ENCODE measurements around the gene OSTF1. TPM values are rescaled to one million over a fixed set of nuclear protein-coding genes. Genes with fewer than 3 reads are reported as not detected.

Gene OSTF1
- total RNA-seq, 2 experiments from 2014 or later: 37.3 to 58.1 TPM

GRCh38 chr9:75063556-75064305 is 24.6 kb upstream of the OSTF1 start:
- DNase-seq (ENCODE audit: low spot score): no peak
- Histone ChIP-seq H3K27ac (ENCODE audit: low read depth, low read length, poor library complexity, severe bottlenecking) (no peak overlapping the region), H3K36me3 (ENCODE audit: insufficient read depth, low read length) (peaks cover 17% of the 10 kb centered on the region), H3K9me3 (ENCODE audit: low read length) (no peaks in the 10 kb centered on the region), H4K20me1 (ENCODE audit: insufficient read depth, low read length) (no peaks in the 10 kb centered on the region), H3K9me2 (ENCODE audit: insufficient read depth, low read length) (no peaks in the 10 kb centered on the region), H3K4me1 (ENCODE audit: insufficient read depth, low read length, poor library complexity, severe bottlenecking) (peaks cover 6% of the 10 kb centered on the region), H2AFZ (ENCODE audit: low read length) (no peak overlapping the region), H3K4me2 (ENCODE audit: low read length) (no peak overlapping the region), H3K4me3 (ENCODE audit: low read depth, low read length, poor library complexity, severe bottlenecking) (no peak overlapping the region), H3K79me2 (ENCODE audit: insufficient read depth, low read depth, low read length) (no peaks in the 10 kb centered on the region)
- POLR2A ChIA-PET: interaction anchor here (0.6 to 2.5 kb wide), 14 partner anchors 9 to 1045 kb away, joined by 3 to 14 read pairs (median 4); partner anchors contain the start of gene CARNMT1
- intact Hi-C loops (cut with micrococcal nuclease; ENCODE audit: unreplicated experiment): no loop called here
- no peak for TF ChIP-seq CTCF (conservative IDR thresholded peaks at IDR 0.05; ENCODE audit: low read length)
- no peak for TF ChIP-seq EZH2phosphoT487 (IDR thresholded peaks at IDR 0.05; ENCODE audit: borderline replicate concordance, low read depth, low read length)
- no TSS peak for BruUV-seq (replicated peaks)
- CTCF ChIA-PET (ENCODE audit: unreplicated experiment): interaction anchor here (0.7 kb wide), 1 partner anchor 19 kb away, joined by 3 read pairs; no protein-coding TSS in a partner anchor

GRCh38 chr9:75064307-75065025 is 23.8 kb upstream of the OSTF1 start:
- BruUV-seq (replicated peaks): no TSS peak
- Histone ChIP-seq H3K79me2 (ENCODE audit: insufficient read depth, low read depth, low read length) (no peaks in the 10 kb centered on the region), H3K27ac (ENCODE audit: low read depth, low read length, poor library complexity, severe bottlenecking) (no peak overlapping the region), H2AFZ (ENCODE audit: low read length) (no peak overlapping the region), H3K9me2 (ENCODE audit: insufficient read depth, low read length) (no peaks in the 10 kb centered on the region), H4K20me1 (ENCODE audit: insufficient read depth, low read length) (no peaks in the 10 kb centered on the region), H3K36me3 (ENCODE audit: insufficient read depth, low read length) (peaks cover 17% of the 10 kb centered on the region), H3K4me3 (ENCODE audit: low read depth, low read length, poor library complexity, severe bottlenecking) (no peak overlapping the region), H3K4me2 (ENCODE audit: low read length) (no peak overlapping the region), H3K4me1 (ENCODE audit: insufficient read depth, low read length, poor library complexity, severe bottlenecking) (peaks cover 6% of the 10 kb centered on the region), H3K9me3 (ENCODE audit: low read length) (no peaks in the 10 kb centered on the region)
- TF ChIP-seq CTCF (conservative IDR thresholded peaks at IDR 0.05; ENCODE audit: low read length): no peak
- TF ChIP-seq EZH2phosphoT487 (IDR thresholded peaks at IDR 0.05; ENCODE audit: borderline replicate concordance, low read depth, low read length): no peak
- POLR2A ChIA-PET: interaction anchor here (0.6 to 2.5 kb wide), 14 partner anchors 10 to 1227 kb away, joined by 3 to 14 read pairs (median 4); partner anchors contain the start of gene CARNMT1
- intact Hi-C loops (cut with micrococcal nuclease; ENCODE audit: unreplicated experiment): no loop called here
- CTCF ChIA-PET (ENCODE audit: unreplicated experiment): no interaction called here
- no peak for DNase-seq (ENCODE audit: low spot score)

All from OCI-LY7 (cell line).